HG03432 (cell line): ENCODE data around the gene NGDN.

Source experiments
- ATAC-seq: cut with Tn5 transposase; IDR thresholded peaks from one replicate; pipeline ENCODE4 v1.9.1; 2021; ENCODE audit warnings: mild to moderate bottlenecking, moderate library complexity; ENCODE audit not compliant: unreplicated experiment

The NGDN gene

DNA sequence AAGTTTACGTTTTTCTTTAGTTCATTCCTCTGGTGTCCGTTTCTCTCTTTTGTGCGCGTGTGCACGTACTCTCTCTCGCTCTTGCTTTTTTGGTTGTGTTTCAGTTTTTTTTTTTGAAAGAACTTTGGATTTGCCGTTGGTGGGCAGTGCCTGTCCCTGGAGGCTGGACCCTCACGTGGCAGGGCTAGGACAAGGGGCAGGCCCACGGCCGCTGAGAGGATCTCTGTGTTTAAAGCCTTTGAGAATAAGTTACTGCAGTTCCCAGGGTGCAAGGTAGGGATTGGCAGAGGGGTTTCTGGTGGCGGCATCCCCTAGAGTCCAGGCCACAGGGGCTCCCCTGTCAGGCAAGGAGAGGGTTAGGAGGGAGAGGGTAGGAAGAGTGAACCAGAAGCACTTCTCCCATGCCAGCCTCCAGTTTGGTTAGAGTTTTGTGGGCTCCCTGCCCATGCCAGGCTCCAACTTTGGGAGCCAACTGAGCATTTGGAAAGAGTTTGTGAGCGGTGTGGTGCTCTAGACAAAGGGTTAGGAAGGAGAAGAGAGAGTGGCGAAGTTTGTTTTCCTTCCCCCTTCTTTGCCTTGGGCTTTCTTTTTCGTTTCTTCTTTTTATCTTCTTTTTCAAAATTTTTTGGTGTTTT is 51.5 kb downstream of the NGDN start:
- no peak for ATAC-seq

DNA sequence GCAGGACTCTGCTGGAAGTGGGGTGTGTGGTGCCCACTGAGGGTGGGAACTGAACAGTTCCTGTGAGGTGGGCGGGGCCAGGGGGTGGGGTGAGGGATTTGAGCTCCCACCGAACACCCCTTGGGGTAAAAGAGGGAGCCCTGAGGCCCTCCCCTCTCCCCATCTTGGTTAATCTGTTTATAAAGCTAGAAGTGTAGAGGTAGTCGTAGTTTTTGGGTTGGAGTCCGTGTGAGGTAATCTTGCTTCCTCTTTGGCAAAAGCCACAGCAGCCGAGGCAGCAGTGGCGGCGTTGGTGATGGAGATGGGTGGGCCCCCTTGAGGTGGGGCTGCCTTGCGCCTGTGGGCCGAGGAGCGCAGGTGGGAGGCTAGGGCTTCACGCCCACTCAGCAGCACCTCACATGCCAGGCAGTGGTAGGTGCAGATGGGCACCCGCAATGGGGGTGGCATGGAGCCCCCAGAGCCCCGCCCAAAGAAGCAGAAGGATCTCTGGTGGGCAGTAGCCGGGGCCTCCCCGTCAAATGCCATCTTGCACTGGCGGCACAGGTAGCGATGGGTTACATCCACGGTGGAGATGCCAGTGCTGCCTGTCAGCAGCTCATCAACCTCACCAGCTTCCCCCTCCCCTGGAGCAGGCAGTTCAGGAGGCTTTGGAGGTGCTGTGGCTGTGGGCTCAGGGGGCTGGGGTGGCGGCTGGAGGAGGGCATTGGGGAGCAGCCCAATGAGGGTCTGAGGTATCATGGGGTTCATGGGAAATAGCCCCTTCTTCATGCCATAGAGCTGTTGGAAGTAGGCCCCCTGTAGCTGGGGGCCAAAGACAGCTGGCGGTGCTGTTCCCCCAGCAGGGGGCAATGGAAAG is 52.5 kb downstream of the NGDN start:
- ATAC-seq: no peak

DNA sequence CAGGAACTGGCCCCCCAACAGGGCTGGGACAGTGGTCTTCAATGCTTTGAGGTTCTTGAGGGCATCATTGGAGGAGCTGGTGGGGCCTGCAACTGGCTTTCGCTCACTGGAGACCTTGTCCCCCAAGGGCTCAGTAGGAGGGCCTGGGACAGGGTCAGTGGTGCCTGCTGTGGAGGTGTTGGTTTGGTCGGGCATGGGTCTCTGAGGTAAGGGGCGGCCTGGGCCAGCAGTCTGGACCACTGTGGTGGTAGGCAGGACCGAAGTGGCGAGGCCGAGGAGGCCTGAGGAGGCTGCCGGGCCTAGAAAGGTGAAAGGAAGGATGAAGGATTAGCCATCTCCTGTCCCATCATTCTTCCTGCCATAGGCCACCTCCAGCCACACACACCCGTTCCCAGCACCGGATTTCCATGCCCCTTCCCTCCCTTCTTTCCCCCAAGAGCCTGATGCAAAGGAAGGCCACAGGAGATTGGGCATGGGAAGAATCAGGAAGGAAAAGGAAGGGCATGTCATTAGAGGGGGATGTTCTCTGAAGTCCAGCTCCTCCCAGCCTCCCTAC is 53.2 kb downstream of the NGDN start:
- no peak for ATAC-seq

DNA sequence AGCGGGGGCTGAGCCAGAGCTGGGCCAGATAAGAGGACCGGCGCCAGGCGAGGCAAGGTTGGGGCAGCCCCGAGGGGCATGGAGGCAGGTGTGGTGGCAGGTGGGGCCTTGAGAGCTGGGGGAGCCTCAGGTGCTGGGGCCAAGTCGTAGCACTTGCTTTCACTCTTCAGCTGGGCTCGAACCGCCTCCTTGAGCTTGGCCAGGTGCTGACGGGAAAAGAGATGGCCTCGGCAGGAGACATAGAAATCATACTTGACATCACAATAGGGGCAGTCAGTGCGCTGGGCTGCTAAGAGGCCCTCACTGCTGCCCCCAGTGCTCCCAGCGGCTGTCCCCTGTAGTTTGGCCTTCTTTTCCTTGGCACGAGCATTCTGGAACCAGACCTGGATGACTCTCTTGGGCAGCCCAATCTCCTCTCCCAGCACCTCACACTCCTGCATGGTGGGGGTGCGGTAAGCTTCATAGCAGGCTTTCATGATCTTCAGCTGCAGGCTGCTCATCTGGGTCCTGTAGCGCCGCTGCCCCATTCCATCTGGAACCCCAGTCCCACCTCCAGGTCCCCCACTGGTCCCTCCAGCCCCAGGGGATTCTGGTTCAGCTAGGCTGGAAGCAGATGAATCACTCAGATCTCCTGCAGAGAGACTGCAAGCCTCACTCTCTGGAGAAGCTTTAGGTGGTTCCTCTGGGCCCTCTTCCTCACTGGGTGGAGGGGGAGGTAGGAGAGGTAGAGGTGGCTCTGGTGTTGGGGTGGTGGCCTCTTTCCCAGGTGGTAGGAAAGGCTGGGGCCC is 53.9 kb downstream of the NGDN start:
- no peak for ATAC-seq

DNA sequence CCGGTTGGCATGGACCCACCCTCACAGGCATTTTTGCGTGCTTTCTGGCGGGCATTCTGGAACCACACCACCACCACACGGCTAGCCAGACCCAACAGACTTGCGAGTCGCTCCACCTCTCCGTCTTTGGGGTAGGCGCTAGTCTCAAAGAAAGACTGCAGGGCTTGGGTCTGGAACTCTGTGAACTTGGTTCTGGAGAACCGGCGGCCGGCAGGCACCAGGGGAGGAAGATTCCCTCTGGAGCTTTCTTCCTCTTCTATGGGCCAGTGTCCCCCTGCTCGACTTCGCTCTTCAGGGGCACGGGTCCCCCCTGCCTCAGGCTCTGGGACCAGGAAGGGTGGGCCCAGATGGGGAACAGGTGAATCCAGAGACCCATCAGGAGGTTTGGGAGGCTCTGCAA is 55.5 kb downstream of the NGDN start:
- ATAC-seq: no peak

DNA sequence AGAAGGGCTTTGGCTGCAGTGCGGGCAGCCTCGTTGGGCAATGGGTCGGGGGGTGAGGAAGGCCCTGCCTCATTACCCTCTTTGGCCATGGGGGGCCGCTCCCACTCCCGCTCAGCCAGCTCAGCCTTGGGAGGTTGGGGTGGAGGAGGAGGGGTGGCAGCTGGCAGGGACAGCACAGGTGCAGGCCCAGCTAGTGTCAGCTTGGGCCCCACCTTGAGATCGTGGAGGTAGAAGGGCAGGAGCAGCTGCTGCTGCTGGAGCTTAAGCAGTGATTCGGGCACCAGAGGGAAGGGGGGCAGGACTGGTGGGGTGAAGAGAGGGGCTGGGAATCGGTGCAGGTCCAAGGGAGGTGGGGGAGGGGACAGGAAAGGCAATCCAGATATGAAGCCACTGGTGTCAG is 56.1 kb downstream of the NGDN start:
- no peak for ATAC-seq
